G401 (cell line): ENCODE measurements around the gene CASP3. TPM values are rescaled to one million over a fixed set of nuclear protein-coding genes. Genes with fewer than 3 reads are reported as not detected.

ENCODE experiments used
- total RNA-seq: library from RNA; depleted of rRNA; stranded (reverse); fragments of >200 nt; shearing (Covaris generic); gene quantifications from 2 replicates; pipeline ENCODE4 v1.2.3, GENCODE V29; 2014; rRNA removed

CASP3 gene
- total RNA-seq, 1 experiment from 2014 or later: 63.7 TPM

Other genes starting within 250 kb of the CASP3 start
- gene IRF2, start 174.9 kb downstream of the CASP3 start, total RNA-seq: 6.5 and 8.4 TPM in 2 replicates
- 17.4 and 18.0 TPM in 2 replicates for gene PRIMPOL, start 291 bp upstream of the CASP3 start, total RNA-seq
- 52.7 and 56.0 TPM in 2 replicates for gene CENPU, start 84.6 kb upstream of the CASP3 start, total RNA-seq
- 3.8 and 5.3 TPM in 2 replicates for gene ACSL1, start 176.5 kb upstream of the CASP3 start, total RNA-seq